Peyer's patch (tissue), 4 donors: ENCODE data around the gene LRIG1.

Experiments used
- POLR2A ChIP-seq, 2 donors: fragments of 450-650 bp; IDR thresholded peaks; one replicate each; pipeline ENCODE4 v1.5.1; 2017; ENCODE audit warnings: antibody characterized with exemption in 2 of 2, mild to moderate bottlenecking in 2 of 2, moderate library complexity in 2 of 2
- TF ChIP-seq, protein P1 (sequence below), 6 experiments: fragments of 450-650 bp in 4 of 6; fragments of 200-600 bp in 2 of 6; sonication (generic) in 1 of 6; IDR thresholded peaks; one replicate each; pipeline ENCODE4 v1.5.1; 2017 to 2019; ENCODE audit warnings: antibody characterized with exemption in 6 of 6, mild to moderate bottlenecking in 3 of 6, moderate library complexity in 1 of 6

DNA sequence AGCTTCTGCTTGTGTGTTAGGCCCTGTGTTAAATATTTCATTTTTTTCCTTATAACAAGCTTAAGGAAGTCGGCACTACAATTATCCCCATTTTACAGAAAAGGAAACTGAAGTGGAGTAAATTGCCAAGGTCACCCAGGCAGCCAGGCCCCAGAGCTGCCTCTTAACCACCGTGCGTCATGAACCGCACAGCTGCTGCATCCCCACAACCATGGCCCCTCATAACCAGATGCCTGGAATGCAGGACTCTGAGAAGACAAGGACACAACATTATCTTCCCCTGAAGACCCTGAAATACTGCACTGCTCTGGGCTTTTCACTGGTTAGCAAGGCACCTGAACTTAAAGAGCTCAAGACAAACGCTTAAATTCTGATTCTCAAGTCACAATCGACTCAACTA is 14.6 kb downstream of the LRIG1 start:
- TF ChIP-seq, protein P1, sequence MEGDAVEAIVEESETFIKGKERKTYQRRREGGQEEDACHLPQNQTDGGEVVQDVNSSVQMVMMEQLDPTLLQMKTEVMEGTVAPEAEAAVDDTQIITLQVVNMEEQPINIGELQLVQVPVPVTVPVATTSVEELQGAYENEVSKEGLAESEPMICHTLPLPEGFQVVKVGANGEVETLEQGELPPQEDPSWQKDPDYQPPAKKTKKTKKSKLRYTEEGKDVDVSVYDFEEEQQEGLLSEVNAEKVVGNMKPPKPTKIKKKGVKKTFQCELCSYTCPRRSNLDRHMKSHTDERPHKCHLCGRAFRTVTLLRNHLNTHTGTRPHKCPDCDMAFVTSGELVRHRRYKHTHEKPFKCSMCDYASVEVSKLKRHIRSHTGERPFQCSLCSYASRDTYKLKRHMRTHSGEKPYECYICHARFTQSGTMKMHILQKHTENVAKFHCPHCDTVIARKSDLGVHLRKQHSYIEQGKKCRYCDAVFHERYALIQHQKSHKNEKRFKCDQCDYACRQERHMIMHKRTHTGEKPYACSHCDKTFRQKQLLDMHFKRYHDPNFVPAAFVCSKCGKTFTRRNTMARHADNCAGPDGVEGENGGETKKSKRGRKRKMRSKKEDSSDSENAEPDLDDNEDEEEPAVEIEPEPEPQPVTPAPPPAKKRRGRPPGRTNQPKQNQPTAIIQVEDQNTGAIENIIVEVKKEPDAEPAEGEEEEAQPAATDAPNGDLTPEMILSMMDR (IDR thresholded peaks at IDR 0.05): no peak
- no peak for TF ChIP-seq POLR2A (IDR thresholded peaks at IDR 0.05)
